ENCODE results near the gene BCO1.

GRCh38 chr16:81253141-81253540, 14.7 kb downstream of the BCO1 start:
- TF ChIP-seq CTCF (IDR thresholded peaks at IDR 0.05; ENCODE audit: low read depth, low read length) (no peak), MYC (IDR thresholded peaks at IDR 0.05; ENCODE audit: low read depth, low read length) (no peak), POLR2A (IDR thresholded peaks at IDR 0.05; ENCODE audit: extremely low read depth, insufficient read length) (no peak)
